SJSA1 (cell line): ENCODE measurements around the gene TMEM8B. TPM values are rescaled to one million over a fixed set of nuclear protein-coding genes. Genes with fewer than 3 reads are reported as not detected.
"Not testable (repeated sequence)": the region's sequence is repeated elsewhere in the genome, so short reads cannot be mapped to it uniquely, and the experiment has no call there.

Experiments used
- DNase-seq, 2 experiments: peaks; one replicate each; pipeline ENCODE4 v3.0.0-alpha.2; 2015 to 2020; ENCODE audit warnings: low spot score in 2 of 2, low read depth in 1 of 2
- H3K27ac ChIP-seq: fragments of 250-450 bp; sonication (Bioruptor Pico); 2 replicates; pipeline ENCODE4 v1.5.1; 2020; ENCODE audit warnings: mild to moderate bottlenecking, moderate library complexity
- H3K27me3 ChIP-seq: fragments of 250-450 bp; sonication (Bioruptor Pico); replicated peaks from 2 replicates; pipeline ENCODE4 v1.5.1; 2020; ENCODE audit warnings: mild to moderate bottlenecking, moderate library complexity
- H3K36me3 ChIP-seq: fragments of 250-450 bp; sonication (Bioruptor Pico); 2 replicates; pipeline ENCODE4 v1.5.1; 2020; ENCODE audit warnings: mild to moderate bottlenecking
- H3K4me1 ChIP-seq: fragments of 250-450 bp; sonication (Bioruptor Pico); replicated peaks from 2 replicates; pipeline ENCODE4 v1.6.1; 2021; ENCODE audit warnings: mild to moderate bottlenecking
- H3K4me3 ChIP-seq: fragments of 250-450 bp; sonication (Bioruptor Pico); 2 replicates; pipeline ENCODE4 v1.5.1; 2020; ENCODE audit warnings: mild to moderate bottlenecking
- H3K9me3 ChIP-seq: fragments of 250-450 bp; sonication (Bioruptor Pico); replicated peaks from 2 replicates; pipeline ENCODE4 v1.5.1; 2020; ENCODE audit warnings: mild to moderate bottlenecking
- total RNA-seq: library from RNA; depleted of rRNA; stranded (reverse); fragments of >200 nt; shearing (Covaris generic); gene quantifications from 2 replicates; pipeline ENCODE4 v1.2.3, GENCODE V29; 2014

TMEM8B gene
- total RNA-seq, 1 experiment from 2014 or later = 1.4 TPM

DNA sequence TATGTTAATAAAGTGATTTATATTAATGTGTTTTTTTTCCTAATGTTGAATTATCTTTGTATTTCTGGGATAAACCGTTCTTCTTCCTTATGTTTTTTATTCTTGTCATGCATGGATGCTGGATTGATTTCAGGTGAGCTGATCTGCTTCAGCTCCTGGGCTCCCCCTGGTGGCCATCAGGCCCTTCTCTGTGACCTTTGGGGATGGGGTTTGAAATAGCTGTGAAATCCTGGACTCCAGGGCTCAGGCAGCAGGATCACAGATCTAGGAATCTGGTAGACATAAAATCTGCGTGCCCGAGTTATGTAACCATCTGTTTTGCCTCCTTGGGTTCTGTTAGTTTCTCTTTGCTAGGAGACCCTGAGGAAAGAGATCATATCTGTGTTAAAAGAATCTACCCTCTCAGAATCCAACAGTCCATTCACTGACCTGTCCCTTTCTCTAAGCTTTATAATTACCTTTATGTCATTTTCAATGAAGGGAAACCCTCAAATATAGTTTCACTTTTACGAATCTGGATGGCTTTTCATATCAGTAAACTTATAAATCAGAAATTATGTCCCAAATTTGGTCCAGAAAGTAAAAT lies 53.3 kb downstream of the TMEM8B start:
- Histone ChIP-seq H3K4me3 (no peak overlapping the region), H3K27ac (no peak overlapping the region), H3K27me3 (no peaks in the 10 kb centered on the region), H3K4me1 (0 out of 2 replicates have a peak, but pooled peaks cover 4% of the 10 kb centered on the region), H3K36me3 (no peaks in the 10 kb centered on the region), H3K9me3 (no peaks in the 10 kb centered on the region)
- peak; percentile 37 to 63 for DNase-seq

DNA sequence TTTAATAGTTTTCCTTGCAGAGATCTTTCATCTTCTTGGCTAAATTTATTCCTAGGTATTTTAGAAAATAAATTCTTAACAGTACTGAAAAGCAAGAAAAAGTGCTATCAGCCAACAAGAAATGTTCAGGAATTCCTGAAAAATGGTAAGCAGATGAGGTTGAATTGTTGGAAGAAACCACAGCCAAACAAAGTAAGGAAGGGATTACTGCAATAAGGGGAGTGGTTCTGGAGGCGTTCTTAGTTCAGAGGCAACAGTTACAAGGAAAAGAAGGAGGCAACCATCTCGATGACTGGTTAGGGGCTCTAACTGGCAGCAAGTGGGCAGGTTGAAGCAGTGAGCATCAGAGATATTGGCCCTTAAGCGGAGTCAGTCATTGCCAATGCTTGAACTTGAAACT lies 54.0 kb downstream of the TMEM8B start:
- Histone ChIP-seq H3K27ac (no peak overlapping the region), H3K4me1 (0 out of 2 replicates have a peak, but pooled peaks cover 4% of the 10 kb centered on the region), H3K36me3 (no peaks in the 10 kb centered on the region), H3K9me3 (no peaks in the 10 kb centered on the region), H3K4me3 (no peak overlapping the region), H3K27me3 (no peaks in the 10 kb centered on the region)
- DNase-seq = peak in 1 of 2 experiments; percentile 3

DNA sequence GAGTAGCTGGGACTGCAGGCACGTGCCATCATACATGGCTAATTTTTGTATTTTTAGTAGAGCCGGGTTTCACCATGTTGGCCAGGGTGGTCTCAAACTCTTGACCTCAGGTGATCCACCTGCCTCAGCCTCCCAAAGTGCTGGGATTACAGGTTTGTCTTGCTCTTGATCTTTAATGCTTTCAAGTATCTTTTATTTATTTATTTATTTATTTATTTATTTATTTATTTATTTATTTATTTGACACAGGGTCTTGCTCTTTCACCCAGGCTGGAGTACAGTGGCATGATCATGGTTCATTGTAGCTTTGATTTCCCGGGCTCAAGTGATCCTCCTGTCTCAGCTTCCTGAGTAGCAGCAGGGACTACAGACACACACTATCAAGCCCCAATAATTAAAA lies 55.9 kb downstream of the TMEM8B start:
- not testable (repeated sequence) for H3K9me3 ChIP-seq, H3K4me3 ChIP-seq, H3K36me3 ChIP-seq, H3K4me1 ChIP-seq, DNase-seq, H3K27ac ChIP-seq, H3K27me3 ChIP-seq

DNA sequence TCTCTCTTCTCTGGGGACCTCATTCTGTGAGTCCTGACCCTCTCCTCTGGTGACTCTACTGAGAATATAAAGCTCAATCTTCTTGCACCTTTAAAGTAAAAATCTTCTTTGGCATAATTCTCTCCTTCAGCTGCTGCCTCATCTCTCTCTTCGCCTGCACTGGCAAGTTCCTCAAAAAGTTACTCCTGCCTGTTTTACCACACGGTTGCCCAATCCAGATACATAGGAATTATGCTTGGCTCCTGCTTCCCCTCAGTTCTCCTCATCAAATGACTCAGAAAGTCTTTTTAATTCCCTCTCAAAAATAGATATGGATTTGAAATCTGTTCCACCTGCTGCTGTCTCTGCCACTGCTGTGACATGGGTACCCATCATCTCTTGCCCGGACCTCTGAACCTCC lies 62.6 kb downstream of the TMEM8B start:
- Histone ChIP-seq H3K9me3 (no peaks in the 10 kb centered on the region), H3K4me3 (no peak overlapping the region)
- DNase-seq = no peak

DNA sequence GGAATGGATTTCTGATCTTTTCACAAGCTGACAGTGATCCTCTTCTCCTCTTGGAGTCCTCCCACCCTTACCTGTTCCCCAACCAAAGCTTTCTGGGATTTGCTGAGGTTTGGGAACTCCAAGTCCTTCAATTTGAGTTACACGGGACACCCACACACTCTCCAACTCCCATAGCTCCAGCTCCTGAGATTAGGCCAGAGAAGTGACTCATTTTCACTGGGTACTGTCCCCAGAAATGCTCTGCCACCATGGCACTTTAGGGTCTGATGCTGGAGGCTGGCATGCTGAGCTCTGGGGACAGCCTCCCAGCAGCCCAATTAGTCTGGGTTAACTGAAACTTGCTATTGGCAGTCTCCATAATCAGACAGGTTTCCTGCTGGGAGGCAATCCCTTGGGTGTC lies 63.0 kb downstream of the TMEM8B start:
- Histone ChIP-seq H3K27me3 (no peaks in the 10 kb centered on the region), H3K27ac (no peak overlapping the region), H3K4me3 (no peak overlapping the region), H3K9me3 (no peaks in the 10 kb centered on the region), H3K4me1 (no peaks in the 10 kb centered on the region), H3K36me3 (no peaks in the 10 kb centered on the region)
- DNase-seq = no peak

More for the DNA sequence above, 62.6 kb downstream of the TMEM8B start:
- Histone ChIP-seq H3K27ac (no peak overlapping the region), H3K27me3 (no peaks in the 10 kb centered on the region), H3K4me1 (no peaks in the 10 kb centered on the region), H3K36me3 (no peaks in the 10 kb centered on the region)

DNA sequence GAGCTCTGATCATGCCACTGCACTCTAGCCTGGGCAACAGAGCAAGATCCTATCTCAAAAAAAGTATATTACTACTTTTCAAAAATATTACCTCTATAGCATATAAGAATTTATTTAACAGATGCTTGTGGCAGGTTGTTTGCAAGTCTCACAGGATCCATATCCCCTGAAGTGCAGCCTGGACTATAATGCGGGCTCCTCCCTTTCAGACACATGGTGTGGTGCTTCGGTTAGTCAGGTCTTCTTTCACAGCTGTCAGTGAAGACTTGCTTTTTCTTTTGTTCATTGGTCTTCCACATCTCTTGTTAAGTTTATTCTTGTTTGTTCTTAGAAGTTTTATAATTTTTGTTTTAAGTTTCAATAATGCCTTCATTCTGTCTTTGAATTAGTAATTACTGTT lies 67.5 kb downstream of the TMEM8B start:
- no peaks in the 10 kb centered on the region for H3K4me1 ChIP-seq
- no peak overlapping the region for H3K27ac ChIP-seq
- H3K36me3 ChIP-seq = no peaks in the 10 kb centered on the region
- no peak overlapping the region for H3K4me3 ChIP-seq
- H3K27me3 ChIP-seq = no peaks in the 10 kb centered on the region
- no peak for DNase-seq
- no peaks in the 10 kb centered on the region for H3K9me3 ChIP-seq

DNA sequence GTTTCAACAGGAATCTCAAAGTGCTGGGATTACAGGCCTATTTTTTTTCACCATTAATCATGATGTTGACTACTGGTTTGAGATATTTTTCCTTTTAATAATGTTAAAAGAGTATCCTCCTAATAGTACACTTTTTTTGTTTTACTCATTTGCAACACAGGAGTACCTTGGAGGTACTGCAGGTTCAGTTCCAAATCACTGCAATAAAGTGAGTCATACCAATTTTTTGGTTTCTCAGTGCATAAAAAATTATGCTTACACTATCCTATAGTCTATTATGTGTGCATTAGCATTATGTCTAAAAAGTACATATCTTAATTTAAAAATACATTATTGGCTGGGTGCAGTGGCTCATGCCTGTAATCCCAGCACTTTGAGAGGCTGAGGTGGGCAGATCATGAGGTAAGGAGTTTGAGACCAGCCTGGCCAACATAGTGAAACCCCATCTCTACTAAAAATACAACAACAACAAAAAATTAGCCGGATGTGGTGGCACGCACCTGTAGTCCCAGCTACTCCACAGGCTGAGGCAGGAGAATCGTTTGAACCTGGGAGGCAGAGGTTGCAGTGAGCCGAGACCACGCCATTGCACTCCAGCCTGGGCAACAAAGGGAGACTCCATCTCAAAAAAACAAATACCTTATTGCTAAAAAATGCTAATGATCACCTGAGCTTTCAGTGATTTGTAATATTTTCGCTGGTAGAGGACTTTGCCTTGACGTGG lies 68.5 kb downstream of the TMEM8B start:
- H3K4me1 ChIP-seq, H3K36me3 ChIP-seq, H3K27ac ChIP-seq, H3K27me3 ChIP-seq, H3K4me3 ChIP-seq, H3K9me3 ChIP-seq, DNase-seq: not testable (repeated sequence)

DNA sequence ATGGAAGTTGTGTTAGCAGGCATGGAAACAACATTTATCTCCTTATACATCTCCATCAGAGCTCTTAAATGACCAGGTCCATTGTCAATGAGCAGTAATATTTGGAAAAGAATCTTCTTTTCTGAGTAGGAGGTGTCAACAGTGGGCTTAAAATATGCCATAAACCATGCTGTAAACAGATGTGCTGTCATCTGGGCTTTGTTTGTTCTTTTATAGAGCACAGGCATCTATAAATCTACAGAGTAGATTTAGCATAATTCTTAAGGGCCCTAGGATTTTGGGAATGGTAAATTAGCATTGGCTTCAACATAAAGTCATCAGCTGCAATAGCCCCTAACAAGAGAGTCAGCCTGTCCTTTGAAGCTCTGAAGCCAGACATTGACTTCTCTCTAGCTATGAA lies 69.3 kb downstream of the TMEM8B start:
- Histone ChIP-seq H3K27me3 (no peaks in the 10 kb centered on the region), H3K4me1 (no peaks in the 10 kb centered on the region), H3K4me3 (no peak overlapping the region), H3K27ac (no peak overlapping the region), H3K9me3 (no peaks in the 10 kb centered on the region), H3K36me3 (no peaks in the 10 kb centered on the region)
- DNase-seq = no peak

DNA sequence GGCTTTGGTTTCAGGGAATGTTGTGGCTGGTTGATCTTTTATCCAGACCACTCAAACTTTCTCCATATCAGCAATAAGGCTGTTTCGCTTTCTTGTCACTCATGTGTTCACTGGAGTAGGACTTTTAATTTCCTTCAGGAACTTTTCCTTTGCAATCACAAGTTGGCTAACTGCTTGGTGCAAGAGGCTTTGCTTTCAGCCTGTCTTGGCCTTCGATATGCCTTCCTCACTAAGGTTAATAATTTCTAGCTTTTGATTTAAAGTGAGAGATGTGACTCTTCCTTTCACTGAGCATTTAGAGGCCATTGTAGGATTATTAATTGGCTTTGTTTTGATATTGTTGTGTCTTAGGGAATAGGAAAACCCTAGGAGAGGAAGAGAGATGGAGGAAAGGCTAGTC lies 70.0 kb downstream of the TMEM8B start:
- Histone ChIP-seq H3K4me1 (no peaks in the 10 kb centered on the region), H3K27ac (no peak overlapping the region), H3K4me3 (no peak overlapping the region), H3K27me3 (no peaks in the 10 kb centered on the region), H3K36me3 (no peaks in the 10 kb centered on the region), H3K9me3 (no peaks in the 10 kb centered on the region)
- DNase-seq = no peak

DNA sequence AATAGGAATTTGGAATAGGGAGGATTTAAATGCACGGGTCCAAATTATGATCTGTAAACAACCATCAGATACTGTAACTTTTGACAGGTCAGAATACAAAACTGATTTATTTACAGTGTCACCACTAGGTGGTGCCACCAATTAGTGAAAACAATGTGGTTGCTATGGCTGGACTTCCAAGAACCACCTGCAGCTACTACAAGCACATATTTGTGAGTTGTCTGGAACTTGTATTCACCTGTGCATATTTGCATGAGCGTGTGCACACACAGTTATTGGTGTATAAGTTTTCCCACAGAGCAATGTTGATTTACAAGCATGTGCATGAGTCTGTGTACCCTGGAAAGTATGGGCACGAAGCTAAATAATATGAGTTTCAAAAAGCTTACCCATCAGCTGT lies 74.0 kb downstream of the TMEM8B start:
- no peak overlapping the region for H3K27ac ChIP-seq
- no peak for DNase-seq
- no peaks in the 10 kb centered on the region for H3K9me3 ChIP-seq
- H3K27me3 ChIP-seq = no peaks in the 10 kb centered on the region
- H3K4me1 ChIP-seq = peaks cover 33% of the 10 kb centered on the region
- no peaks in the 10 kb centered on the region for H3K36me3 ChIP-seq
- no peak overlapping the region for H3K4me3 ChIP-seq

DNA sequence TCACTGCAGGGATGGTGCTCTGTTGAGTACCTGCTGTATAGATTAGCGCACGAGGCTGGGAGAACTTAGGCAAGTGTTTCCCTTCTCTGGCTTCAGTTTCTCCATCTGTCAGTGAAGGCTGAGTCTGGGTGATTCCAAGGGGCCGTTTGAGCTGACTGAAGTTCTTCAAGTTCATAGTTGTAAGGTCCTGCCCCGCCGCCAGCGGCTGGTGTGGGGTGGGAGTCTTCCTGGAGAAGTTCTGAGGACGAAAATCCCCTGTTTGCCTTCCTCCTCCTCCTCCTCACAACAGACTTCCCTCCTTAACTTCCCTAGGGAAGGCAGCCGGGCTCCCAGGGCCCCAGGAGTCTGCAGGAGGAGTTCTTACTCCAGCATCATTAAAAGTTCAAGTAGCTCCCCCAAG lies 75.3 kb downstream of the TMEM8B start:
- no peaks in the 10 kb centered on the region for H3K27me3 ChIP-seq
- peaks cover 46% of the 10 kb centered on the region for H3K4me1 ChIP-seq
- no peaks in the 10 kb centered on the region for H3K36me3 ChIP-seq
- no peaks in the 10 kb centered on the region for H3K9me3 ChIP-seq
- H3K4me3 ChIP-seq = no peak overlapping the region
- no peak for DNase-seq
- no peak overlapping the region for H3K27ac ChIP-seq

DNA sequence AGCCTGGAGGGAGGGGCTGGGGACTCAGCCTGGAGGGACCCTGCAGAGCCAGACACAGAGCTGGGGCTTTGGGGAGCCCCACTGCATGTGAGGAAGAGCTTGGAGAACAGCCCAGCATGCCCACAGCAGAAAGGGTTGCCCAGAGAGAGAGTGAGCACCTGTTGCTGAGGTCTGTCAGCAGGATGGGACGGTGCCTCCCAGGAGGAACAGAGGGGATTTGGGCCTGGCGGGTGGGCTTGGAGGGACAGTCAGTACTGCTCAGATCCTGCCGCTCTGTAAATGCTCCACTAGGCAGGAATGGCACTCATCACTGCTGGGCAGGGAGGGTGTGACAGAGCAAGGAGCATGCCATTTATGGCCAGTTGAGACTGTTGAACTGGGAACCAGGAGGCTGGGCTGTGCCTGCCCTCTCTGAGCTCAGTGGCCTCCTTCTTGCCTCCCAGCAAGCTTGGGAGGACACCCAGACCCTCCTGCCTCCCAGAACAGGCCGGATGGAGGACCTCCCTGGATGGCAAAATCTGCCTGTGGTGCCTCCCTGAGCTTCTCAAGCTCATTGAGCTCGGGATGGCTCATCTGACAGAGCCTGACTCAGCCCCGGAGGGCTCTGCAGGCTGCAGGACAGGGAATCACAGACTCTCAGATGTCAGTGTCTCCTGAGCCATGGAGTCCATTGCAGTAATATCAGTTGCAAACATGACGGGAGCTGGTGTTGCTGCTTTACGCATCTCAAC lies 76.2 kb downstream of the TMEM8B start:
- Histone ChIP-seq H3K4me3 (no peak overlapping the region), H3K4me1 (peaks cover 52% of the 10 kb centered on the region)
- DNase-seq = peak in 1 of 2 experiments; percentile 53

DNA sequence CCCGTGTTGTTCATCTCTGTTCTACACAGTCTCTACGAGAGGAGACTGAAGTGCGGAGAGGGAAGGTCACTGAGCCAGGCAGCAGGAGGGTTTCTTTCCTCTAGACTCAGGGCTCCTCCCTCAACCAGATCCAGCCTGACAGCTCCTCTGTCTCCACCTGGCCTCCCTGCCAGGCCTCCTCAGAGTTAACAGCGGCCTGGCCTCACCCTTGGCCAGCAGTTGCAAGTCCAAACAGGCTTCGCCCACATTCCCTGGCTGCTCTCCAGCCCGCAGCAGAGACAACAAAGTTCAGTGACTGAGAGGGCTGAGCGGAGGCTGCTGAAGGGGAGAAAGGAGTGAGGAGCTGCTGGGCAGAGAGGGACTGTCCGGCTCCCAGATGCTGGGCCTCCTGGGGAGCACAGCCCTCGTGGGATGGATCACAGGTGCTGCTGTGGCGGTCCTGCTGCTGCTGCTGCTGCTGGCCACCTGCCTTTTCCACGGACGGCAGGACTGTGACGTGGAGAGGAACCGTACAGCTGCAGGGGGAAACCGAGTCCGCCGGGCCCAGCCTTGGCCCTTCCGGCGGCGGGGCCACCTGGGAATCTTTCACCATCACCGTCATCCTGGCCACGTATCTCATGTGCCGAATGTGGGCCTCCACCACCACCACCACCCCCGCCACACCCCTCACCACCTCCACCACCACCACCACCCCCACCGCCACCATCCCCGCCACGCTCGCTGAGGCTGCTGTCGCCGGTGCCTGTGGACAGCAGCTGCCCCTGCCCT lies 77.1 kb downstream of the TMEM8B start, which contains the start of gene HRCT1:
Gene HRCT1 (plus strand): TSS at position 291 of the 768 bp plus-strand sequence. CDS start 86 bp downstream, at position 377.
- peak within 1 kb of the TSS; percentile 94 for H3K27ac ChIP-seq
- no peak within 1 kb of the TSS for H3K4me3 ChIP-seq
- peaks cover 58% of the 10 kb centered on the region for H3K4me1 ChIP-seq
- DNase-seq = peak; percentile 71 to 87
- H3K9me3 ChIP-seq = no peaks in the 10 kb centered on the region
- no peaks in the 10 kb centered on the region for H3K27me3 ChIP-seq
- H3K36me3 ChIP-seq = no peaks in the 10 kb centered on the region

More for the DNA sequence above, 76.2 kb downstream of the TMEM8B start:
- peak overlapping the region; percentile 42 for H3K27ac ChIP-seq
- H3K27me3 ChIP-seq = no peaks in the 10 kb centered on the region
- H3K36me3 ChIP-seq = no peaks in the 10 kb centered on the region
- no peaks in the 10 kb centered on the region for H3K9me3 ChIP-seq
